ENCODE results near the gene ETDC.
"Not testable (repeated sequence)": the region's sequence is repeated elsewhere in the genome, so short reads cannot be mapped to it uniquely, and the experiment has no call there.

Gene ETDC

DNA sequence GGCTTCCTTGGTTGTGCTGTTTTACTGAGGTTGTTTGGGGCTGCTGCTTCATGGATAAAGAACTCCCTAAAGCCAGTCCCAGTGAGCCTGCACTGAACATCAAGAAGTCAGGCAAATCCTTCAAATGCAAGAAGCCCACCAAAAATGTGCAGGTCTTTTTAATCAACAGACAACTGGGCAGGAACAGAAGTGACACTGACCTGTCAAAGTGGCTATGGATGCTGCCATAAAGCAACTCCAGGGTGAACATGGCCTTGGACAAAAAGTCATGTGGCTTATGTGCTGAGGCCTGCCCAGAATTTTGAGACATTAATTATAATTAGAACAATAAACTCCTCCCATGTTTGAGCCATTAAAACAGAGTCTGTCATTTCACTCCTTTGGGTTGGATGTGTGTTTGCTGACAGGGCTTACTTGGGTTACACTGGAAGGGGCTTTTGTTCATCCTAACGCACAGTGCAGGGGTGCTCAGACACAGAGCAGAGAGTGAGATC, at the start of gene ETDC:
ETDC (plus strand) TSS at position 51 of the 494 bp plus-strand sequence; CDS start at position 51, 0 bp downstream.
- no peak within 1 kb of the TSS for H3K9ac ChIP-seq (ENCODE audit: low read depth in 1 of 2, low read length in 2 of 2)
- no peak within 1 kb of the TSS for H3K27ac ChIP-seq (ENCODE audit: low read depth, low read length)
- H3K27me3 ChIP-seq (ENCODE audit: control insufficient read depth in 1 of 2, insufficient read depth in 2 of 2, low read length in 2 of 2) = no peaks in the 10 kb centered on the region
- no peaks in the 10 kb centered on the region for H3K36me3 ChIP-seq (ENCODE audit: control insufficient read depth in 1 of 2, insufficient read depth in 2 of 2, low read length in 2 of 2)
- peaks cover 0 to 4% of the 10 kb centered on the region in 2 donors for H3K9me3 ChIP-seq (ENCODE audit: control insufficient read depth in 1 of 2, low read length in 2 of 2)
- H3K4me3 ChIP-seq (ENCODE audit: low read depth in 1 of 2, low read length in 2 of 2) = no peak within 1 kb of the TSS
- no peaks in the 10 kb centered on the region for H3K4me1 ChIP-seq (ENCODE audit: control insufficient read depth in 1 of 2, insufficient read depth in 2 of 2, low read length in 2 of 2)

DNA sequence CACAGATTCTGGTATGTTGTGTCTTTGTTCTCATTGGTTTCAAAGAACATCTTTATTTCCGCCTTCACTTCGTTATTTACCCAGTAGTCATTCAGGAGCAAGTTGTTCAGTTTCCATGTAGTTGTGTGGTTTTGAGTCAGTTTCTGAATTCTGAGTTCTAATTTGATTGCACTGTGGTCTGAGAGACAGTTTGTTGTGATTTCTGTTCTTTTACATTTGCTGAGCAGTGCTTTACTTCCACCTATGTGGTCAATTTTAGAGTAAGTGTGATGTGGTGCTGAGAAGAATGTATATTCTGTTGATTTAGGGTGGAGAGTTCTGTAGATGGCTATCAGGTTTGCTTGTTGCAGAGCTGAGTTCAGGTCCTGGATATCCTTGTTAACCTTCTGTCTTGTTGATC, 48.3 kb upstream of the ETDC start:
- H3K4me3 ChIP-seq (ENCODE audit: low read depth in 1 of 2, low read length in 2 of 2); H3K4me1 ChIP-seq (ENCODE audit: control insufficient read depth in 1 of 2, insufficient read depth in 2 of 2, low read length in 2 of 2); H3K9me3 ChIP-seq (ENCODE audit: control insufficient read depth in 1 of 2, low read length in 2 of 2); H3K27ac ChIP-seq (ENCODE audit: low read depth, low read length); H3K27me3 ChIP-seq (ENCODE audit: control insufficient read depth in 1 of 2, insufficient read depth in 2 of 2, low read length in 2 of 2); H3K36me3 ChIP-seq (ENCODE audit: control insufficient read depth in 1 of 2, insufficient read depth in 2 of 2, low read length in 2 of 2); H3K9ac ChIP-seq (ENCODE audit: low read depth in 1 of 2, low read length in 2 of 2): not testable (repeated sequence)

DNA sequence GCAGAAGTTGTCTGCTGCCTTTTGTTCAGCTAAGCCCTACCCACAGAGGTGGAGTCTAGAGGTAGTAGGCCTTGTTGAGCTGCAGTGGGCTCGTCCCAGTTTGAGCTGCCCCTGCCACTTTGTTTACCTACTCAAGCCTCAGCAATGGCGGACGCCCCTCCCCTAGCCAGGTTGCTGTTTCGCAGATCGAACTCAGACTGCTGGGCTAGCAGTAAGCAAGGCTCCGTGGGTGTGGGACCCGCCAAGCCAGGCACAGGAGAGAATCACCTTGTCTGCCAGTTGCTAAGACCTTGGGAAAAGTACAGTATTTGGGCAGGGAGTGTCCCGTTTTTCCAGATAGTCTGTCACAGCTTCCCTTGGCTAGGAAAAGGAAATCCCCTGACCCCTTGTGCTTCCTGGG, 45.9 kb upstream of the ETDC start:
- not testable (repeated sequence) for H3K27ac ChIP-seq (ENCODE audit: low read depth, low read length); H3K9ac ChIP-seq (ENCODE audit: low read depth in 1 of 2, low read length in 2 of 2); H3K27me3 ChIP-seq (ENCODE audit: control insufficient read depth in 1 of 2, insufficient read depth in 2 of 2, low read length in 2 of 2); H3K9me3 ChIP-seq (ENCODE audit: control insufficient read depth in 1 of 2, low read length in 2 of 2); H3K4me1 ChIP-seq (ENCODE audit: control insufficient read depth in 1 of 2, insufficient read depth in 2 of 2, low read length in 2 of 2); H3K36me3 ChIP-seq (ENCODE audit: control insufficient read depth in 1 of 2, insufficient read depth in 2 of 2, low read length in 2 of 2); H3K4me3 ChIP-seq (ENCODE audit: low read depth in 1 of 2, low read length in 2 of 2)

DNA sequence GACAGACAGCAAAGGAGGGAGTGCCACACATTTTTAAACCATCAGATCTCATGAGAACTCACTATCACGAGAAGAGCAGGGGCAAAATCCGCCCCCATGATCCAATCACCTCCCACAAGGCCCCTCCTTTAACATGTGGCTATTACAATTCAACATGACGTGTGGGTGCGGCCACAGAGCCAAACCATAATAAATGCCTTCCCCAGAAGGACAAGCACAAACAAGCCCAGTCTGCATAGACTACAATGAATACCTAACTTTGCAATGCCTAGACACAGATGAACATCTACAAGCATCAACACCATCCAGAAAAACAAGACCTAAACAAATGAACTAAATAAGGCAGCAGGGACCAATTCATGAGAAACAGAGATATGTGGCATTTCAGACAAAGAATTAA, 45.1 kb upstream of the ETDC start:
- Histone ChIP-seq H3K4me1 (ENCODE audit: control insufficient read depth in 1 of 2, insufficient read depth in 2 of 2, low read length in 2 of 2) (no peaks in the 10 kb centered on the region), H3K4me3 (ENCODE audit: low read depth in 1 of 2, low read length in 2 of 2) (no peak overlapping the region), H3K27me3 (ENCODE audit: control insufficient read depth in 1 of 2, insufficient read depth in 2 of 2, low read length in 2 of 2) (no peaks in the 10 kb centered on the region), H3K9ac (ENCODE audit: low read depth in 1 of 2, low read length in 2 of 2) (no peak overlapping the region), H3K36me3 (ENCODE audit: control insufficient read depth in 1 of 2, insufficient read depth in 2 of 2, low read length in 2 of 2) (no peaks in the 10 kb centered on the region), H3K9me3 (ENCODE audit: control insufficient read depth in 1 of 2, low read length in 2 of 2) (no peaks in the 10 kb centered on the region), H3K27ac (ENCODE audit: low read depth, low read length) (no peak overlapping the region)

DNA sequence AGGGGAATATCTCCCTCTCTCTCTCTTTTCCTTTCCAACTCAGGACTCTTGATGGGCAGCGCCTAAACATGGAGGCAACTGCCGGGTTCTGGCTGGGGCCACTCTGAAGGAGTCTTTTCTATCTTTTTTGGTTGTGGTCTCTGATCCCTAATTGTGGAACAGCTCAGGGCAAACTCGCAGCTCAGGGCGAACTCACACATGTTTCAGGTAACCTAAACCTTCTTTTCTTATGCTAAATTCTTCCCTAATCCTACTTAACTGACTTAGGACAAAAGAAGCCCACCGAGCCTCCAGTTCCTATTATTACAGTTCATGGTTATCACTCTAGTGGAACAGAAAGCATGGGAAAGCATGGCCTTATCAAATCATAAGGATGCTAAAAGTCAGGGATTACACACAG, 36.1 kb upstream of the ETDC start:
- no peaks in the 10 kb centered on the region for H3K4me1 ChIP-seq (ENCODE audit: control insufficient read depth in 1 of 2, insufficient read depth in 2 of 2, low read length in 2 of 2)
- no peaks in the 10 kb centered on the region for H3K36me3 ChIP-seq (ENCODE audit: control insufficient read depth in 1 of 2, insufficient read depth in 2 of 2, low read length in 2 of 2)
- H3K9me3 ChIP-seq (ENCODE audit: control insufficient read depth in 1 of 2, low read length in 2 of 2) = no peaks in the 10 kb centered on the region
- H3K9ac ChIP-seq (ENCODE audit: low read depth in 1 of 2, low read length in 2 of 2) = no peak overlapping the region
- H3K27ac ChIP-seq (ENCODE audit: low read depth, low read length) = no peak overlapping the region
- no peaks in the 10 kb centered on the region for H3K27me3 ChIP-seq (ENCODE audit: control insufficient read depth in 1 of 2, insufficient read depth in 2 of 2, low read length in 2 of 2)
- H3K4me3 ChIP-seq (ENCODE audit: low read depth in 1 of 2, low read length in 2 of 2) = no peak overlapping the region

DNA sequence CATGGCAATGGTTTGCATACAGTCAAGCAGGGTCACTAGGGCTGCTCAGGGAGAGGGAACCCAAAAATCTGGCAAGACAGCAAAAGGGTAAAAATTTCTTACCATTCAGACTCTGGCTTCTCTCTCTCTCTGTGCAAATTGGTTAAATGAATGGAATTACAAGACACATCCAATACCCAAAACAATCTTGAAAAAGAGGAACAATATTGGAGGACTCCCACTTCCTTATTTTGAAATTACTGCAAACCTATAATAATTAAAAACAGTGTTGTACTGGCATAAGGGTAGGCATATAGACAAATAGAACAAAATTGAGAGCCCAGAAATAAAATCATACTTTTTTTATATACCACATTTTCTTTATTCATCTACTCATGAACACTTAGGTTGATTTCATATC, 33.3 kb upstream of the ETDC start:
- H3K27me3 ChIP-seq (ENCODE audit: control insufficient read depth in 1 of 2, insufficient read depth in 2 of 2, low read length in 2 of 2) = no peaks in the 10 kb centered on the region
- no peaks in the 10 kb centered on the region for H3K9me3 ChIP-seq (ENCODE audit: control insufficient read depth in 1 of 2, low read length in 2 of 2)
- no peaks in the 10 kb centered on the region for H3K36me3 ChIP-seq (ENCODE audit: control insufficient read depth in 1 of 2, insufficient read depth in 2 of 2, low read length in 2 of 2)
- no peak overlapping the region for H3K4me3 ChIP-seq (ENCODE audit: low read depth in 1 of 2, low read length in 2 of 2)
- no peak overlapping the region for H3K27ac ChIP-seq (ENCODE audit: low read depth, low read length)
- no peaks in the 10 kb centered on the region for H3K4me1 ChIP-seq (ENCODE audit: control insufficient read depth in 1 of 2, insufficient read depth in 2 of 2, low read length in 2 of 2)
- H3K9ac ChIP-seq (ENCODE audit: low read depth in 1 of 2, low read length in 2 of 2) = no peak overlapping the region

DNA sequence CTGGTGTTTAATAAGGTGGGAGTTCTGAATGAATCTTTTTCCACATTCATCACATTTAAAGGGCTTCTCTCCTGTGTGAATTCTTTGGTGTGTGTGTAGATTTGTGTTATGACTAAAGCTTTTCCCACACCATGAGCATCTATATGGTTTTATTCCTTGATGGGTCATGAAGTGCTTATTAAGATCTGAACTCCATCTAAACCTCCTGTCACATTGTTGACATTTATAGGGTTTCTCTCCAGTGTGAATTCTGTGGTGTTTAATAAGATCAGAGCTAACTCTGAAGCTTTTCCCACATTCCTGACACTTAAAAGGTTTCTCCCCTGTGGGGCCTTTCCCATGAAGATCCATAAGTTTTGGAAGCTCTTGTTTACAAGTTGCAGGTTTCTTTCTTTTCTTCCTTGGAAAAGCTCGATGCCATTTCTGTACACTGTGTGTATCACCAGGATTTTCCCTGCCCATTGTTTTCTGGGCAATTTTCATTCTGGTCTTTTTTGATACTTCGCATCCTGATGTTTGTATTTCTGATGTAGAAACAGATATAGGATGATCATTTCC, 21.9 kb upstream of the ETDC start:
- H3K4me1 ChIP-seq (ENCODE audit: control insufficient read depth in 1 of 2, insufficient read depth in 2 of 2, low read length in 2 of 2) = no peaks in the 10 kb centered on the region
- no peak overlapping the region for H3K27ac ChIP-seq (ENCODE audit: low read depth, low read length)
- no peaks in the 10 kb centered on the region for H3K27me3 ChIP-seq (ENCODE audit: control insufficient read depth in 1 of 2, insufficient read depth in 2 of 2, low read length in 2 of 2)
- peaks cover 44 to 64% of the 10 kb centered on the region in 2 donors for H3K9me3 ChIP-seq (ENCODE audit: control insufficient read depth in 1 of 2, low read length in 2 of 2)
- no peak overlapping the region for H3K4me3 ChIP-seq (ENCODE audit: low read depth in 1 of 2, low read length in 2 of 2)
- peaks cover 12 to 18% of the 10 kb centered on the region in 2 donors for H3K36me3 ChIP-seq (ENCODE audit: control insufficient read depth in 1 of 2, insufficient read depth in 2 of 2, low read length in 2 of 2)
- H3K9ac ChIP-seq (ENCODE audit: low read depth in 1 of 2, low read length in 2 of 2) = no peak overlapping the region

DNA sequence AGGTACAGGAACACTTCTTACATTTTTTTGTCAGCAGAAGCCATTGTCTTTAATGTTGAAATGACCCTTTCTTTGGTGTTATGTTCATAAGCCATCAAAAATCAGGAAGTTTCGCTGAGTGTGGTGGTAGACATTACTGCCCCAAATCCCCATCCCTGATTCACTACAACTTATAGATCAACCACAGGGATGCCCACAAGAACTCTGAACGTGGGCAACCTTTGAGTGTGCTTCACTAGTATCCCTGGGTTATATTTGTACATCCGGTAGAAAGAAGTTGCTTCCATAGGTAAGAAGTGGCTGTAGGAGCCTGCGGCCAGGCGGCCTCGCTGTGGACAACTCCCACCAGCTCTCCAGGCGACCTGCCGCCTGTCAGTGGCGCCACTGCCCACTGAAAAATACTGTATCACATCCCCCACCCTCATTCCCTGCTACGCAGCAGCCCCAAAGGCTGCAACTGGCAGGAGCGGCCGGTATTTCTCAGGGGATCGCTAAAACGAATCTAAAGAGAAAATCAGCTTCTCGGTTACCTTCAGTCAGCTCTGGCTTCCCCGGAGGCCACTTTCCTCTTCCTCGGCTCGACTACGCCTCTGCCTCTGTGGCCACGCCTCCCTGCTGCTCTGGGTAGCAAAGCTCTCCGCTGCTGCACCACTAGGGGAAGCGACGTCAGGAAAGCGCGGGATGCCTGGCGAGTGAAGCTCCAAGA, 13.9 kb upstream of the ETDC start:
- Histone ChIP-seq H3K9ac (ENCODE audit: low read depth in 1 of 2, low read length in 2 of 2) (no peak overlapping the region), H3K9me3 (ENCODE audit: control insufficient read depth in 1 of 2, low read length in 2 of 2) (no peaks in the 10 kb centered on the region), H3K4me3 (ENCODE audit: low read depth in 1 of 2, low read length in 2 of 2) (peak overlapping the region; percentile 47 to 50), H3K27ac (ENCODE audit: low read depth, low read length) (no peak overlapping the region), H3K36me3 (ENCODE audit: control insufficient read depth in 1 of 2, insufficient read depth in 2 of 2, low read length in 2 of 2) (peaks cover 3 to 11% of the 10 kb centered on the region in 2 donors), H3K4me1 (ENCODE audit: control insufficient read depth in 1 of 2, insufficient read depth in 2 of 2, low read length in 2 of 2) (no peaks in the 10 kb centered on the region), H3K27me3 (ENCODE audit: control insufficient read depth in 1 of 2, insufficient read depth in 2 of 2, low read length in 2 of 2) (no peaks in the 10 kb centered on the region)

DNA sequence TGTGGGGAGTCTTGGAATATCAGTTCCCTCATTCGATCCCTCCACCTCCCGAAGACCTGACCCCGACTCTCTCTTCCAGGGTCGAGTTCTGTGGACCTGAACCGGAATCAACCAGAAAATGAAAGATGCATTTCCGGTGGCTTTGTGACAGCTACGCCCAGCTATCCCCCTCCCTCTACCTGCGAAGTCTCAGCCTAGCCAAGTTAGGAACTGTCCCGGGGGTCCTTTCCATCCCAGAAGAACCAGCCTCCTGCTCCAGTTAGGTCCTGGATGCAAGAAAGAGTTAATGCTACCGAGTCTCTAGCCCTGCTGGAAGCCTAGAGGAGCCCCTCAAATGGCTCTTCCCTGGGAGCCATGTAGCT, 13.4 kb upstream of the ETDC start:
- Histone ChIP-seq H3K9me3 (ENCODE audit: control insufficient read depth in 1 of 2, low read length in 2 of 2) (no peaks in the 10 kb centered on the region), H3K9ac (ENCODE audit: low read depth in 1 of 2, low read length in 2 of 2) (no peak overlapping the region), H3K27me3 (ENCODE audit: control insufficient read depth in 1 of 2, insufficient read depth in 2 of 2, low read length in 2 of 2) (no peaks in the 10 kb centered on the region), H3K4me1 (ENCODE audit: control insufficient read depth in 1 of 2, insufficient read depth in 2 of 2, low read length in 2 of 2) (no peaks in the 10 kb centered on the region), H3K4me3 (ENCODE audit: low read depth in 1 of 2, low read length in 2 of 2) (peak overlapping the region; percentile 47 to 50), H3K27ac (ENCODE audit: low read depth, low read length) (no peak overlapping the region), H3K36me3 (ENCODE audit: control insufficient read depth in 1 of 2, insufficient read depth in 2 of 2, low read length in 2 of 2) (peaks cover 2 to 9% of the 10 kb centered on the region in 2 donors)

DNA sequence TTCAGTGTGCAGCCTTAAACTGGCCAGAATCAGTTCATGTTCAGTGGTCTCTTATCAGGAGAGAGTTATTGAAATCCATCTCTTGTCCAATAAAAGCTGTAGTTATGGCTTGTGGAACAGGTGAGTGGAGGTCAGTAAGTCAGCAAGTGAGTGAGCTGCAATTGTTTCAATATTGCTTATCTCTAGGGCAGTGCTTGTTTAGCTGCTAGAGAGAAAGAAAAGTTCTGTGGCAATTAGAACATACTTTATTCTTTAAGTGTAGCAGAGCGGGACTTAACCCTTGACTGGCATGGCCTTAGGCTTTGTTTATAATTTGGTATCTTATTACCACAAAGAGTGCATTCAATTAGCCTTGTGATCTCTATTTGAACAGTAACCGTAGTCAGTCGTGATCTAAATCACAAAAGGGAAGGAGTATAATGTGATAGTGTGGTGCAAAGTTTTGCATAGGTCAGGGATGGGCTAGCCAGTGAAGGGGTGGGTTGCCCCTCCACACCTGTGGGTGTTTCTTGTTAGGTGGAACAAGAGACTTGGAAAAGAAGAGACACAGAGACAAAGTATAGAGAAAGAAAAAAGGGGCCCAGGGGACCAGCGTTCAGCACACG, 6.9 kb upstream of the ETDC start:
- H3K36me3 ChIP-seq (ENCODE audit: control insufficient read depth in 1 of 2, insufficient read depth in 2 of 2, low read length in 2 of 2) = no peaks in the 10 kb centered on the region
- H3K27me3 ChIP-seq (ENCODE audit: control insufficient read depth in 1 of 2, insufficient read depth in 2 of 2, low read length in 2 of 2) = no peaks in the 10 kb centered on the region
- no peak overlapping the region for H3K4me3 ChIP-seq (ENCODE audit: low read depth in 1 of 2, low read length in 2 of 2)
- H3K9me3 ChIP-seq (ENCODE audit: control insufficient read depth in 1 of 2, low read length in 2 of 2) = no peaks in the 10 kb centered on the region
- H3K9ac ChIP-seq (ENCODE audit: low read depth in 1 of 2, low read length in 2 of 2) = no peak overlapping the region
- no peak overlapping the region for H3K27ac ChIP-seq (ENCODE audit: low read depth, low read length)
- H3K4me1 ChIP-seq (ENCODE audit: control insufficient read depth in 1 of 2, insufficient read depth in 2 of 2, low read length in 2 of 2) = no peaks in the 10 kb centered on the region

Data from duodenal mucosa (tissue), 2 donors.